Fibroblast of lung (primary cell): ENCODE measurements around the gene SESN3.

Experiments
- EZH2 ChIP-seq: IDR thresholded peaks from 2 replicates; pipeline ENCODE4 v1.5.1; 2012; ENCODE audit warnings: low read length, control low read depth, mild to moderate bottlenecking; ENCODE audit errors: missing control alignments
- TF ChIP-seq, protein P1 (sequence below), 2 donors: IDR thresholded peaks in 1 of 2; conservative IDR thresholded peaks in 1 of 2; 1 replicate in 1 of 2; 2 replicates in 1 of 2; pipeline ENCODE4 v1.5.1; 2011 to 2012; ENCODE audit warnings: low read length in 2 of 2, control low read depth in 1 of 2, inconsistent platforms in 1 of 2, low read depth in 1 of 2, mild to moderate bottlenecking in 1 of 2

GRCh38 chr11:95252586-95252985 is 21.6 kb upstream of the SESN3 start:
- TF ChIP-seq, protein P1, sequence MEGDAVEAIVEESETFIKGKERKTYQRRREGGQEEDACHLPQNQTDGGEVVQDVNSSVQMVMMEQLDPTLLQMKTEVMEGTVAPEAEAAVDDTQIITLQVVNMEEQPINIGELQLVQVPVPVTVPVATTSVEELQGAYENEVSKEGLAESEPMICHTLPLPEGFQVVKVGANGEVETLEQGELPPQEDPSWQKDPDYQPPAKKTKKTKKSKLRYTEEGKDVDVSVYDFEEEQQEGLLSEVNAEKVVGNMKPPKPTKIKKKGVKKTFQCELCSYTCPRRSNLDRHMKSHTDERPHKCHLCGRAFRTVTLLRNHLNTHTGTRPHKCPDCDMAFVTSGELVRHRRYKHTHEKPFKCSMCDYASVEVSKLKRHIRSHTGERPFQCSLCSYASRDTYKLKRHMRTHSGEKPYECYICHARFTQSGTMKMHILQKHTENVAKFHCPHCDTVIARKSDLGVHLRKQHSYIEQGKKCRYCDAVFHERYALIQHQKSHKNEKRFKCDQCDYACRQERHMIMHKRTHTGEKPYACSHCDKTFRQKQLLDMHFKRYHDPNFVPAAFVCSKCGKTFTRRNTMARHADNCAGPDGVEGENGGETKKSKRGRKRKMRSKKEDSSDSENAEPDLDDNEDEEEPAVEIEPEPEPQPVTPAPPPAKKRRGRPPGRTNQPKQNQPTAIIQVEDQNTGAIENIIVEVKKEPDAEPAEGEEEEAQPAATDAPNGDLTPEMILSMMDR (conservative IDR thresholded peaks at IDR 0.05 in 1 of 2, IDR thresholded peaks at IDR 0.05 in 1 of 2; ENCODE audit: low read depth in 1 of 2, low read length in 2 of 2) = no peak
- no peak for TF ChIP-seq EZH2
